NCI-H2107 treated with DMSO at 0.1 percent for 48 hours (cell line): ENCODE data around the gene SUV39H2.
"Not testable (repeated sequence)": the region's sequence is repeated elsewhere in the genome, so short reads cannot be mapped to it uniquely, and the experiment has no call there.

Experiments
- DNase-seq: peaks from one replicate; lab custom pipeline; 2025; ENCODE audit not compliant: unreplicated experiment; lab: John Stamatoyannopoulos, UW

The SUV39H2 gene

DNA sequence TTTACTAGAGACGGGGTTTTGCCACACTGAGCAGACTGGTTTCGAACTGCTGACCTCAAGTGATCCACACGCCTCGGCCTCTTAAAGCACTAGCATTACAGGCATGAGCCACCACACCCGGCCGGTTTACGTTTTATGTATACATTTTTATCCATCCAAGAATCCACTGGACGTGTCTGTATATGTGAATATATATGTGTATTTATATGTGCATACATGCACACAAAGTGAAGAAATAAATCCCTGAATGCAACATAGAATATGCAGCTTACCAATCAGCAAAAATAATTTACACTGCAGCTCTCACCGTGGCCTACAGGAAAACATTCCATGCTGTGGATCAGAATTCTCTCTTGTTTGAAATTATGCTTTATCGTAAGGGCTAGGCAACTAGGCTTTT is 51.9 kb downstream of the SUV39H2 start:
- no peak for DNase-seq

DNA sequence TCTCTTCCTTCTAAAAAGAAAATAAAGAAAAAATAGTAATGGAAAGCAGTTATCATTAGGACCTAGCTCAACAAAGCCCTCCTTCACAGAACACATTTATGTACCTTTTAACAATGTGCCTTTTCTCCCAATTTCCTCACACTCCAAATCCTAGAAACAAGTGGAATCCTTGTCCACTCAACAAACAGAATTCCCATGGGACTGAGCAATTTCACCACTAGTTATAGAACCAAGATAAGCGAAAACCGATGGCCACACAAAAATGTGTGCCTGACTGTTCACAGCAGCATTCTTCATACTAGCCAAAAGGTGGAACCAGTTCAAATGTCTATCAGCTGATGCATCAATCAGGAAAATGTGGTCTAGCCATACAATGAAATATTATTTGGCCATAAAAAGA is 57.9 kb downstream of the SUV39H2 start:
- DNase-seq: no peak

DNA sequence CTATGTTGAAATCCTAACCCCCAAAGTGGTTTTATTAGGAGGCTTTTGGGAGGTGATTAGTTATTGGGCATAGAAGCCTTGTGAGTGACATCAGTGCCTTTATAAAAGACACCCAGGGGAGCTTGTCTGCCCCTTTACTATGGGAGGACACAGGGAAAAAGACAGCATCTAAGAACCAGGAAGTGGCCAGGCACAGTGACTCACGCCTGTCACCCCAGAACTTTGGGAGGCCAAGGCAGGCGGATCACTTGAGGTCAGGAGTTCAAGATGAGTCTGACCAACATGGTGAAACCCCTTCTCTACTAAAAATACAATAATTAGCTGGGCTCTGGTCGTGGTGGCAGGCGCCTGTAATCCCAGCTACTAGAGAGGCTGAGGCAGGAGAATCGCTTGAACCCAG is 60.3 kb downstream of the SUV39H2 start:
- not testable (repeated sequence) for DNase-seq

DNA sequence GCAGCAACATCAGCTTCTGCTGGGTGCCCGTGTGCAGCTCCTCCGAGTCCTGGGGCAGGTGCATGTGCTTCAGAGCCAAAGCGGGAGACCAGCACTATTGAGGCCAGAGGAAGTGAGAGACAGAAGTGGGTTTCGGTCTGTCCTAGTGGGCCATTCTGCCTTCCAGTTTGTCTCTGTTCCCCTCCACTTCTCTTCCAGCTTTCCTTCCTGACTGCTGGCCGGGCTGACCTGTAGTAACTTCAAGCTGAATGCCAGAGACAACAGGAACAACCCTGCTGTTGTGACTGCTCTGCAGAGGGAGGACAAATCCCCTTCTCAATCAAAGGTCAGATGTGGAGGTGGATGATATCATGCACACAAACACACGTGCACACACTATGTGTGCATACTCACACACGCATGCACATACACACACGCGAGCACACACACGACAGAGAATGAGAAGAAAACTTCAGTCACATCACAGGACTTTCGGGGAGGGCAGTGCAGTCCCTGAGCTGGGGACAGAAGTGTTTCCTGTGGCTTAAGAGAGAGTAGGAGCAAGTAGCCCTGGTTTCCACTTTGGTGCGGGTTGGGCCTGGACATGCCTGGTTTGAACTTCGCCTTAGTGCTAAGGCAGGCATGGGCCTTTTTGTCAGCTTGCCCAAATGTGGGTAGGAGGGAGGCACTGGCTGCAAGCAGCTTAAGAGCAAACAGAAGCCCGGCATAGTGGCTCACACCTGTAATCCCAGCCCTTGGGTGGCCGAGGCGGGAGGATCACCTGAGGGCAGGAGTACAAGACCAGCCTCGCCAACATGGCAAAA is 63.7 kb downstream of the SUV39H2 start:
- DNase-seq: not testable (repeated sequence)

DNA sequence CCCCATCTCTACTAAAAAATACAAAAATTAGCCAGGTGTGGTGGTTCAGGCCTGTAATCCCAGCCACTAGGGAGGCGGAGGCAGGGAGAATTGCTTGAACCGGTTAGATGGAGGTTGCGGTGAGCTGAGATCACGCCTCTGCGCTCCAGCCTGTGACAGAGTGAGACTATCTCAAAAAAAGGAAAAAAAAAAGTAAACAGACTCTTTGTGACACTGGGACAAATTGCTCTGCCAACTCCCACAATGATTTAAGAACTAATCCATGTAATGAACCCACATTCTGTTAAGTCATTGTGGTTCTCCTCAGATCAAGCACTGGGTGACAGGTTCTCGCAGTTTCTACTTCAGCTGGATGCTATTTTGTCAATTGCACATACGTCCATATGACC is 64.3 kb downstream of the SUV39H2 start:
- DNase-seq: not testable (repeated sequence)

DNA sequence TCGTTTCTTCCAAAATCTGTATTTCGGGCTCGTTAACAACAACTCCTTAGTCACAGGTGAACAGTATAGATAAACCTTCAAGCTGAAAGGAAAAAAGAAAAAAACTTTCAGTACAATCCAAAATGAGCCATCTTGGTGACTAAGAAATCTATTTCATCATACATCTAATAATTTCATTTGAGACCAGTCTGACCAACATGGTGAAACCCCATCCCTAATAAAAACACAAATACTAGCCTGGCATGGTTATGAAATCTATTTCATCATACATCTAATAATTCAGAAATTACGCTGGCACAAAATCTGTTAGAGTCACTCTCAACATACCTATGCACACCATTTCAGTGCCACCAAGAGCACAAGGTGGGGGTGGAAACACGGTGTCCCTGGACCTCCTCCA is 66.4 kb downstream of the SUV39H2 start:
- no peak for DNase-seq

DNA sequence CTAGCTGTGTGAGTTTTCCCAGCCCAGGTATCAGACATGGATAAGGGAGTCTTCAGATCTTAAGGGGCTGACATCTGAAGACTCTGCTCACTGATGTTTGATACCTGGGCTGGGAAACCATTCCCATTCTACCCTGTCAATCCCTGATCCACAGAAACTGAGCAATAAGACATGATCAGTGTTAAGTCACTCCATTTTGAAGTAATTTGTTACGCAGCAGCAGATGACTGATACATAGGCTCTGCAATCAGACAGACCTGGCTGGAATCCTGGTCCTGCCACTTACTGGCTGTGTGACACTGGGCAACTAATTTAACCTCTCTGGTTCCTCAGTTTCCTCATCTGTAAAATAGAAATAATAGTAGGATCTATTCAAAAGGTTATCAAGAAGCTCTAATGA is 68.6 kb downstream of the SUV39H2 start:
- no peak for DNase-seq

DNA sequence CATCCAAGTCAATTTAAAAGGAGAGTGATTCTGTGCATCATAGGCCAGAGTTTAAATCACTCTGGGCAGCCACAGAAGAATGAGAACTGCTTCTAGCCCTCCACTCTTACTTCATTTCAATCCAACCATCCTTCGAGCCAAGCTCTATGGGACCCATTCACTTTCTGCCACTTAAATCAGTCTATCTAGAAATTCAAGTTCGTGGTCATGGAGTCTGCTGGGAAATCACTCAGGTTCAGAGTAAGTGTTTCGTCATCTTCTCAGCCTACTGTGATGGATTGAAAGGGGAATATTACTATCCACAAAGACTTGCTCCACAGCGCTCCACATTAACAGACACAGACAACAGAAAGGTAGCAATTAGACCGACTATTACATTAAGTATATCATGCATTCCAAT is 70.6 kb downstream of the SUV39H2 start:
- no peak for DNase-seq

DNA sequence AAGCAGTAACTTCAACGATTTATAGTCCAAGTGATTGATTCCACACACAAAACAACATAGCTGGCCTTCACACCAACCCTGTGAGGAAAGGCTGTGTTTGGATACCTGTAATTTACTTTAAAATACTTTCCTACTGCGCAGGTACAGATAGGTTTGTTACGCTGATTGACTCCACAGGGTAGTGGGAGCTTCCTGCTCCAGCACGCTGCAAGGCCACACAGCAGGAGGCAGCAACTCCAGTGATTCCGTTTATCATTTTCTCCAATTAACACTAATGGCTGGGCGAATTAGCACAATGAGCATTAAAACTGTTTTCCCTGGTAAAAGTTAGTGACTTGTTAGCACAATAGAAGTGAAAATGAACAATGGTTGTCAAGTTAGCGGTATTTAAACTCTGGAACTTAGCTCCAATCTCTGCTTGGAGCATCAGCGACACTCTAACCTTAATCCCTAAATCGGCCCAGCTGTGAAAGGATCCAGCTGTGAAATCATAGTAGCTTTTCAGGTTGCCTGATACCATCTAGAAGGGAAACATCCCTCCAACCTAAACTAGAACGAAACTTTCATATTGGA is 74.3 kb downstream of the SUV39H2 start:
- DNase-seq: no peak

DNA sequence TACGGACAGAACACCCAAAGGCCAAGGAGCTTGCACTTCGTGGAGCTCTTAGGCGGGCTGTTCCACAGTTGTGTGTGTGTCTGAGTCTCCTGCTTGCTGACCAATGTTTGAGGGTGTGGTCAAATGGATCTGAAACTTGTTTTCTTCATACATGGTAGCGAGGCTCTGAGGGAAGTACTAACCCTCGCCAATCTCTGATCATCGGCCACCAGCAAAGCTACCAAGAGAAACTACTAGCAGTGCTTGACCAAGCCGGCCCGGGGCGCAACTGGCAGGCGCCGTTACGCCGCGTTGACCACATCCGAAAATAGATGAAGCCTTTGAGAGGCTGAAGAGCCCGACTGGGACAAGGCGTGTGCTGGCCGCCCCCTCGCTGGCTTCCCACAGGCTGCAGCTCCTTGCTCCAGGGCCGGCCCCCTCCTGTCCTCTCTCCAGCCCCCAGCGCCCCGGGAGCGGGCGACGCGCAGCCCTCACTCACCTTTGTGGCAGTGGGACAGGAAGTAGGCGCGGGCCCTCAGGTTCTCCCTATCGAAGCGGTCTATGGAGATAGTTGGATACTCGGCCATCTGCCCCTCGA is 74.8 kb downstream of the SUV39H2 start:
- DNase-seq: no peak
